Ovary (tissue), 3 donors: ENCODE results near the gene NCAN.

Experiments used
- EP300 ChIP-seq: sonication (generic); formaldehyde crosslinking; IDR thresholded peaks from one replicate; pipeline ENCODE4 v1.6.1; 2017; ENCODE audit warnings: antibody characterized with exemption
- POLR2A ChIP-seq: fragments of 450-650 bp; IDR thresholded peaks from one replicate; pipeline ENCODE4 v1.6.1; 2017; ENCODE audit warnings: antibody characterized with exemption, mild to moderate bottlenecking, moderate library complexity
- TF ChIP-seq, protein P1 (sequence below), 3 donors: fragments of 450-650 bp in 2 of 3; fragments of 200-600 bp in 1 of 3; IDR thresholded peaks; one replicate each; pipeline versions ENCODE4 v1.5.1 to v1.8.0; 2016 to 2022; ENCODE audit warnings: antibody characterized with exemption in 3 of 3, mild to moderate bottlenecking in 1 of 3
- donor health status: DM: no; HTN: no; CAD: no.

DNA sequence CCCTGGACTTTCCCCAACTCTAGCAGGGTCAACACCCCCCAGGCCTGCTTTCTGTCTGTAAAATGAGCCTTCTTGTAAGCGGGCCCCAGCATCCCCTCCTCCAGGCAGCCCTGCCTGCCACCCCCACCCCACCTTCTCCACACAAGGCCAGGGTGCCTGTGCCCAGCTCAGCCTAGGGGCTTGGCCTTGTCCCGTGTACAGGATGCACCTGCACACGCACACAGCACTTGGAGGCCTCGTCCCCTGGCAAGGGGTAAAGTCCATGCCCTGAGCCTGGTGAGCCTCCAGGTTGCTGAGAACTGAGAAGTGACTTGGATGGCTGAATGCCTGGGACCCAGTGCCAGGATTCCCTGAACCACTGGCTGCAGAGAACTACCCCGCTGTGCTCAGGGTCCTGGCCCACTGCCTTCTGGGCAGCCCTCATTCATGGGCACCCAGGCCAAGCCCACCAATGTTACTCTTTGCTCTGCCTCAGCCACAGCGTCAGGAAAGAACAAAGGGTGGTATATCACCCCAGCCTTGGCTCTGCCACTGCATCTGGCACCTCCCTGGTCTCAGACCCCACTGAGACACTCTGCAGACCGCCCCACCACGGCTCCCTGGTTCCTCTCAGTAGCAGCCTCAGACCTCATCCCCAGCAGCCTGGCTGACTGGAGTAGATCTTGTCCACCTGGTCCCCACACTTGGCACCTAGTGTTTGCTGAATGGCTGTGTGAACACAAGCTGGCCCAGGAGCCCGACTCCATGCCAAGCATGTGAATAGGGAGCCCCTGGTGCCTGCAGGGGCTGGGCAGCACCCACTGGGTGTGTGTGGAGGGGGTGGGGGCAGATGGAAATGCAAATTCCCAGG is 63.2 kb downstream of the NCAN start:
- TF ChIP-seq, protein P1, sequence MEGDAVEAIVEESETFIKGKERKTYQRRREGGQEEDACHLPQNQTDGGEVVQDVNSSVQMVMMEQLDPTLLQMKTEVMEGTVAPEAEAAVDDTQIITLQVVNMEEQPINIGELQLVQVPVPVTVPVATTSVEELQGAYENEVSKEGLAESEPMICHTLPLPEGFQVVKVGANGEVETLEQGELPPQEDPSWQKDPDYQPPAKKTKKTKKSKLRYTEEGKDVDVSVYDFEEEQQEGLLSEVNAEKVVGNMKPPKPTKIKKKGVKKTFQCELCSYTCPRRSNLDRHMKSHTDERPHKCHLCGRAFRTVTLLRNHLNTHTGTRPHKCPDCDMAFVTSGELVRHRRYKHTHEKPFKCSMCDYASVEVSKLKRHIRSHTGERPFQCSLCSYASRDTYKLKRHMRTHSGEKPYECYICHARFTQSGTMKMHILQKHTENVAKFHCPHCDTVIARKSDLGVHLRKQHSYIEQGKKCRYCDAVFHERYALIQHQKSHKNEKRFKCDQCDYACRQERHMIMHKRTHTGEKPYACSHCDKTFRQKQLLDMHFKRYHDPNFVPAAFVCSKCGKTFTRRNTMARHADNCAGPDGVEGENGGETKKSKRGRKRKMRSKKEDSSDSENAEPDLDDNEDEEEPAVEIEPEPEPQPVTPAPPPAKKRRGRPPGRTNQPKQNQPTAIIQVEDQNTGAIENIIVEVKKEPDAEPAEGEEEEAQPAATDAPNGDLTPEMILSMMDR (IDR thresholded peaks at IDR 0.05): no peak
- TF ChIP-seq POLR2A: no peak
- TF ChIP-seq EP300: no peak
